ENCODE data around the gene MCM8. TPM values are rescaled to one million over a fixed set of nuclear protein-coding genes. Genes with fewer than 3 reads are reported as not detected.
"Not testable (repeated sequence)": the region's sequence is repeated elsewhere in the genome, so short reads cannot be mapped to it uniquely, and the experiment has no call there.

Gene MCM8
- total RNA-seq, 4 donors from 2014 or later, result 4.6 to 7.4 (median 6.0) TPM

DNA sequence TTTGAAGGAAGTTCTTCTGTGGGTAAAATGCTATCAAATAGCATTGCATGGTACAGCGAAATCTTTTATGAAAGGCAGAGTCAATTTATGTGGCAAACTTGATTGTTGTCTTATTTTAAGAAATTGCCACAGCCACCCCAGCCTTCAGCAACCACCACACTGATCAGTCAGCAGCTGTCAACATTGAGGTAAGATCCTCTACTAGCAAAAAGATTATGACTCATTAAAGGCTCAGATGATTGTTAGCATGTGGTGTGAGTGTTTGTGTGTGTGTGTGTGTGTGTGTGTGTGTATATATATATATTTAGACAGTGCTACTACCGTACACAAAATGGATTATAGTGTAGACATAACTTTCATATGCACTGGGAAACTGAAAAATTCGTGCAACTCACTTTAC, 75.6 kb downstream of the MCM8 start:
- ATAC-seq, result no peak
- TF ChIP-seq, protein P1, sequence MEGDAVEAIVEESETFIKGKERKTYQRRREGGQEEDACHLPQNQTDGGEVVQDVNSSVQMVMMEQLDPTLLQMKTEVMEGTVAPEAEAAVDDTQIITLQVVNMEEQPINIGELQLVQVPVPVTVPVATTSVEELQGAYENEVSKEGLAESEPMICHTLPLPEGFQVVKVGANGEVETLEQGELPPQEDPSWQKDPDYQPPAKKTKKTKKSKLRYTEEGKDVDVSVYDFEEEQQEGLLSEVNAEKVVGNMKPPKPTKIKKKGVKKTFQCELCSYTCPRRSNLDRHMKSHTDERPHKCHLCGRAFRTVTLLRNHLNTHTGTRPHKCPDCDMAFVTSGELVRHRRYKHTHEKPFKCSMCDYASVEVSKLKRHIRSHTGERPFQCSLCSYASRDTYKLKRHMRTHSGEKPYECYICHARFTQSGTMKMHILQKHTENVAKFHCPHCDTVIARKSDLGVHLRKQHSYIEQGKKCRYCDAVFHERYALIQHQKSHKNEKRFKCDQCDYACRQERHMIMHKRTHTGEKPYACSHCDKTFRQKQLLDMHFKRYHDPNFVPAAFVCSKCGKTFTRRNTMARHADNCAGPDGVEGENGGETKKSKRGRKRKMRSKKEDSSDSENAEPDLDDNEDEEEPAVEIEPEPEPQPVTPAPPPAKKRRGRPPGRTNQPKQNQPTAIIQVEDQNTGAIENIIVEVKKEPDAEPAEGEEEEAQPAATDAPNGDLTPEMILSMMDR (IDR thresholded peaks at IDR 0.05), result no peak
- TF ChIP-seq POLR2A (IDR thresholded peaks at IDR 0.05), result no peak
- no peak for TF ChIP-seq EP300 (IDR thresholded peaks at IDR 0.05)
- no peak for TF ChIP-seq POLR2AphosphoS5 (IDR thresholded peaks at IDR 0.05)
- Histone ChIP-seq H3K27ac (no peak overlapping the region), H3K36me3 (peaks cover 0 to 42% of the 10 kb centered on the region in 2 donors), H3K27me3 (no peaks in the 10 kb centered on the region), H3K9me3 (no peaks in the 10 kb centered on the region), H3K4me3 (no peak overlapping the region), H3K4me1 (peaks cover 0 to 25% (median 0%) of the 10 kb centered on the region in 3 donors)
- 77 to 92% methylated on average over 2 to 3 of the region's 3 CpGs for WGBS, 2 donors (ENCODE audit: low coverage in 1 of 2)

DNA sequence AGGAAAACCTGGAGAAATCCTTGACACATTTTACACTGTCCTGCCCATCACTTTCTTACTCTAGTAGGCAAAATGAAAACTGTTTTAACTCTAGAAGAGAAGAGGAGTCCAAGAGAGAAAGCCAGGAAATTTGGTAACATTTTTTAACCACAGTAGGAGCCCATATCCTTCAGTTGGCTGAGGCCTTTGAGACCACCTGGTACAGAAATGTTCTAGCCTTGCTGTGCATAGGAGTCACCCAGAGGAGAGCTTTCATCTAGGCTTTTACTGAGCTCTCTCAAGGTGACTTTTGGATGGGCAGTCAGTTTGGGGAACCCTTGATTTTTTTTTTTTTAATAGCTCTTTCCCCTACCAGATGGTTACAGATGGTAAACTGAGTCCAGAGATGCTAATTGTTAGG, 78.4 kb downstream of the MCM8 start:
- peaks cover 0 to 32% (median 2%) of the 10 kb centered on the region in 3 donors for H3K4me1 ChIP-seq
- H3K4me3 ChIP-seq, result no peak overlapping the region
- H3K36me3 ChIP-seq, result peaks cover 0 to 36% of the 10 kb centered on the region in 2 donors
- ATAC-seq, result no peak
- TF ChIP-seq EP300 (IDR thresholded peaks at IDR 0.05) (no peak), POLR2AphosphoS5 (IDR thresholded peaks at IDR 0.05) (no peak), POLR2A (IDR thresholded peaks at IDR 0.05) (no peak)
- TF ChIP-seq, protein P1 (IDR thresholded peaks at IDR 0.05), result no peak
- peak overlapping the region in 1 of 4 donors; percentile 4 for H3K27ac ChIP-seq
- H3K9me3 ChIP-seq, result no peaks in the 10 kb centered on the region
- no peaks in the 10 kb centered on the region for H3K27me3 ChIP-seq

DNA sequence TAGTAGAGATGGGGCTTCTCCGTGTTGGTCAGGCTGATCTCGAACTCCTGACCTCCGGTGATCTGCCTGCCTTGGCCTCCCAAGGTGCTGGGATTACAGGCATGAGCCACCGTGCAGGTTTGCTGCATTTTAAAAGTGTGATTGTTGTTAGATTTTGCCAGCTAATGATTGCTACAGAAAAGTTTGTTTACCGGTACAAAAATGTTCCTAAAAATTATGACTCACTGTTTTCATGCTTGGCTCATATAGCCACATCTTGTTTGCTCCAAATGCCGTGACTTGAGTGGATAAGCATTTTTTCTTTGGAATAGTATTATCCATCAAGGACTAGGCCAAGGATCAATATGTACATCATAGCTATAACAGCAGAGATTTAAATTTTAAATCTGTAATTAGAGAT, 79.1 kb downstream of the MCM8 start:
- Histone ChIP-seq H3K27me3 (no peaks in the 10 kb centered on the region), H3K4me3 (no peak overlapping the region), H3K9me3 (no peaks in the 10 kb centered on the region), H3K36me3 (peaks cover 0 to 31% of the 10 kb centered on the region in 2 donors), H3K27ac (peak overlapping the region in 1 of 4 donors; percentile 4), H3K4me1 (peaks cover 0 to 39% (median 7%) of the 10 kb centered on the region in 3 donors)
- peak; percentile 50 for ATAC-seq
- TF ChIP-seq, protein P1 (IDR thresholded peaks at IDR 0.05), result no peak
- TF ChIP-seq POLR2AphosphoS5 (IDR thresholded peaks at IDR 0.05), result peak; percentile 46
- 57 to 75% methylated on average over 2 to 4 of the region's 6 CpGs for WGBS, 2 donors (ENCODE audit: low coverage in 1 of 2)

DNA sequence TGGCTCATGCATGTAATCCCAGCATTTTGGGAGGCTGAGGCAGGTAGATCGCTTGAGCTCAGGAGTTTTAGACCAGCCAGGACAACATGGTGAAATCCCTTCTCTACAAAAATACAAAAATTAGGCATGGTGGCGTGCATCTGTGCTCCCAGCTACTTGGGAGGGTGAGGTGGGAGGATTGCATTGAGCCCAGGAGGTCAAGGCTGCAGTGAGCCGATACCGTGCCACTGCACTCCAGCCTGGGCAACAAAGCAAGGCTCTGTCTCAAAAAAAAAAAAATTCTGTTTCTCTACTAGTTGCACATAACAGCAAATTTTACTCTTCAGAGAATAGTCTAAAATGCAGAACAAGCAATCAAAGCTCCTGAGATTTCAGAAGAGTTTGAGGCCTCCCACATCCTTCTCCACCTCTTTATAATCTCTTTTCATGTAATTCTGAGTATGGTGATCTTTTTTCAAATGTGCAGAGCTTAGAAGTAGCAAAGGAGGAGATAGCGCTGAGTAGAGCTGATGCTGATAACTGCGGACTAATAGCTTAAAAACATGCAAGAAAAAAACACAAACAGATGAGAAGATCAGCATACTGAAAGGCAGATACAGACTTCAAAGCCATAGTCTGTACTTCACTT, 80.1 kb downstream of the MCM8 start:
- H3K4me3 ChIP-seq, result no peak overlapping the region
- TF ChIP-seq POLR2AphosphoS5 (IDR thresholded peaks at IDR 0.05) (no peak), POLR2A (IDR thresholded peaks at IDR 0.05) (no peak), EP300 (IDR thresholded peaks at IDR 0.05) (no peak)
- TF ChIP-seq, protein P1 (IDR thresholded peaks at IDR 0.05), result no peak
- H3K4me1 ChIP-seq, result peaks cover 0 to 45% (median 7%) of the 10 kb centered on the region in 3 donors
- H3K27ac ChIP-seq, result no peak overlapping the region
- H3K27me3 ChIP-seq, result no peaks in the 10 kb centered on the region
- H3K36me3 ChIP-seq, result peaks cover 0 to 27% of the 10 kb centered on the region in 2 donors
- ATAC-seq, result no peak
- WGBS, 2 donors (ENCODE audit: low coverage in 1 of 2), result 73 to 95% methylated on average over 6 of the region's 6 CpGs
- no peaks in the 10 kb centered on the region for H3K9me3 ChIP-seq

GRCh38 chr20:6032907-6033306, 82.5 kb downstream of the MCM8 start:
- H3K27ac ChIP-seq, ATAC-seq, H3K27me3 ChIP-seq, H3K4me3 ChIP-seq, H3K9me3 ChIP-seq: not testable (repeated sequence)
- Histone ChIP-seq H3K4me1 (peaks cover 0 to 45% (median 7%) of the 10 kb centered on the region in 3 donors), H3K36me3 (peaks cover 3 to 36% of the 10 kb centered on the region in 2 donors)
- WGBS, 2 donors (ENCODE audit: low coverage in 1 of 2), result 95 to 100% methylated on average over 7 to 8 of the region's 8 CpGs

Measured in gastroesophageal sphincter (tissue), 4 donors.